Duodenal mucosa (tissue), 2 donors: ENCODE results near the gene MRPS14.
A peak's percentile ranks its signal among the peaks of the same experiment; 100 is the strongest.

ENCODE experiments used
- H3K27ac ChIP-seq: one replicate; pipeline ENCODE4 v1.7.0; 2013; ENCODE audit warnings: low read depth, low read length
- H3K27me3 ChIP-seq, 2 donors: one replicate each; pipeline ENCODE4 v1.7.0; 2013; ENCODE audit warnings: low read length in 2 of 2, control low read depth in 1 of 2; ENCODE audit not compliant: insufficient read depth in 2 of 2, control insufficient read depth in 1 of 2
- H3K36me3 ChIP-seq, 2 donors: one replicate each; pipeline ENCODE4 v1.7.0; 2013; ENCODE audit warnings: low read length in 2 of 2, control low read depth in 1 of 2; ENCODE audit not compliant: insufficient read depth in 2 of 2, control insufficient read depth in 1 of 2
- H3K4me1 ChIP-seq, 2 donors: one replicate each; pipeline ENCODE4 v1.7.0; 2013; ENCODE audit warnings: low read length in 2 of 2, control low read depth in 1 of 2; ENCODE audit not compliant: insufficient read depth in 2 of 2, control insufficient read depth in 1 of 2
- H3K4me3 ChIP-seq, 2 donors: one replicate each; pipeline ENCODE4 v1.7.0; 2013; ENCODE audit warnings: low read length in 2 of 2, low read depth in 1 of 2
- H3K9ac ChIP-seq, 2 donors: one replicate each; pipeline ENCODE4 v1.7.0; 2013; ENCODE audit warnings: low read length in 2 of 2, low read depth in 1 of 2
- H3K9me3 ChIP-seq, 2 donors: one replicate each; pipeline ENCODE4 v1.7.0; 2013; ENCODE audit warnings: low read length in 2 of 2, control low read depth in 1 of 2; ENCODE audit not compliant: control insufficient read depth in 1 of 2

Gene MRPS14

GRCh38 chr1:174969977-174970376, 53.2 kb downstream of the MRPS14 start:
- Histone ChIP-seq H3K9ac (no peak overlapping the region), H3K27ac (no peak overlapping the region), H3K36me3 (peaks cover 6 to 11% of the 10 kb centered on the region in 2 donors), H3K4me3 (no peak overlapping the region), H3K27me3 (no peaks in the 10 kb centered on the region), H3K9me3 (no peaks in the 10 kb centered on the region), H3K4me1 (peaks cover 27 to 35% of the 10 kb centered on the region in 2 donors)

- Histone ChIP-seq H3K4me1 (peaks cover 36 to 47% of the 10 kb centered on the region in 2 donors), H3K9ac (no peak overlapping the region), H3K27ac (peak overlapping the region; percentile 49), H3K9me3 (no peaks in the 10 kb centered on the region), H3K27me3 (no peaks in the 10 kb centered on the region), H3K4me3 (no peak overlapping the region), H3K36me3 (peaks cover 0 to 8% of the 10 kb centered on the region in 2 donors)
Observed at GRCh38 chr1:174968750-174969244, 54.4 kb downstream of the MRPS14 start.

GRCh38 chr1:174967845-174968705, 55.1 kb downstream of the MRPS14 start:
- no peak overlapping the region for H3K9ac ChIP-seq
- no peak overlapping the region for H3K4me3 ChIP-seq
- H3K36me3 ChIP-seq, result peaks cover 0 to 8% of the 10 kb centered on the region in 2 donors
- H3K27me3 ChIP-seq, result no peaks in the 10 kb centered on the region
- H3K4me1 ChIP-seq, result peaks cover 38 to 54% of the 10 kb centered on the region in 2 donors
- no peaks in the 10 kb centered on the region for H3K9me3 ChIP-seq
- no peak overlapping the region for H3K27ac ChIP-seq

- Histone ChIP-seq H3K4me3 (peak overlapping the region; percentile 0 to 17), H3K27me3 (no peaks in the 10 kb centered on the region), H3K4me1 (peaks cover 35 to 46% of the 10 kb centered on the region in 2 donors), H3K9ac (peak overlapping the region; percentile 7 to 58), H3K36me3 (peaks cover 0 to 8% of the 10 kb centered on the region in 2 donors), H3K9me3 (no peaks in the 10 kb centered on the region), H3K27ac (peak overlapping the region; percentile 34)
Observed at GRCh38 chr1:174966008-174966572, 57.1 kb downstream of the MRPS14 start.

GRCh38 chr1:174965362-174966007, 57.7 kb downstream of the MRPS14 start:
- peaks cover 35 to 46% of the 10 kb centered on the region in 2 donors for H3K4me1 ChIP-seq
- H3K9me3 ChIP-seq, result no peaks in the 10 kb centered on the region
- H3K9ac ChIP-seq, result peak overlapping the region; percentile 7 to 58
- no peaks in the 10 kb centered on the region for H3K27me3 ChIP-seq
- H3K36me3 ChIP-seq, result peaks cover 0 to 8% of the 10 kb centered on the region in 2 donors
- H3K4me3 ChIP-seq, result peak overlapping the region; percentile 17 to 37
- peak overlapping the region; percentile 68 for H3K27ac ChIP-seq

- Histone ChIP-seq H3K36me3 (peaks cover 0 to 8% of the 10 kb centered on the region in 2 donors), H3K4me3 (peak overlapping the region; percentile 17 to 37), H3K27ac (peak overlapping the region; percentile 68), H3K9ac (peak overlapping the region; percentile 7 to 58), H3K9me3 (no peaks in the 10 kb centered on the region), H3K4me1 (peaks cover 35 to 46% of the 10 kb centered on the region in 2 donors), H3K27me3 (no peaks in the 10 kb centered on the region)
Observed at GRCh38 chr1:174964972-174965361, 58.3 kb downstream of the MRPS14 start.

GRCh38 chr1:174964261-174964971, 58.8 kb downstream of the MRPS14 start:
- Histone ChIP-seq H3K4me1 (peaks cover 35 to 46% of the 10 kb centered on the region in 2 donors), H3K9ac (peak overlapping the region in 1 of 2 donors; percentile 58)

GRCh38 chr1:174963529-174964125, 59.6 kb downstream of the MRPS14 start:
- Histone ChIP-seq H3K27me3 (no peaks in the 10 kb centered on the region), H3K36me3 (peaks cover 0 to 8% of the 10 kb centered on the region in 2 donors), H3K4me3 (no peak overlapping the region), H3K4me1 (peaks cover 30 to 46% of the 10 kb centered on the region in 2 donors), H3K9me3 (no peaks in the 10 kb centered on the region), H3K9ac (no peak overlapping the region), H3K27ac (no peak overlapping the region)

More at GRCh38 chr1:174964261-174964971, 58.8 kb downstream of the MRPS14 start:
- Histone ChIP-seq H3K27me3 (no peaks in the 10 kb centered on the region), H3K27ac (peak overlapping the region; percentile 68), H3K4me3 (no peak overlapping the region), H3K36me3 (peaks cover under 1 to 5% of the 10 kb centered on the region in 2 donors), H3K9me3 (no peaks in the 10 kb centered on the region)
